HuH-7 (cell line): ENCODE data around the gene IFIT3.
"Not testable (repeated sequence)": the region's sequence is repeated elsewhere in the genome, so short reads cannot be mapped to it uniquely, and the experiment has no call there.

Experiments used
- DNase-seq: peaks from one replicate; pipeline ENCODE4 v3.0.0; 2011; ENCODE audit warnings: low spot score

IFIT3 gene

GRCh38 chr10:89304026-89304425 is 23.8 kb upstream of the IFIT3 start:
- DNase-seq = no peak

DNA sequence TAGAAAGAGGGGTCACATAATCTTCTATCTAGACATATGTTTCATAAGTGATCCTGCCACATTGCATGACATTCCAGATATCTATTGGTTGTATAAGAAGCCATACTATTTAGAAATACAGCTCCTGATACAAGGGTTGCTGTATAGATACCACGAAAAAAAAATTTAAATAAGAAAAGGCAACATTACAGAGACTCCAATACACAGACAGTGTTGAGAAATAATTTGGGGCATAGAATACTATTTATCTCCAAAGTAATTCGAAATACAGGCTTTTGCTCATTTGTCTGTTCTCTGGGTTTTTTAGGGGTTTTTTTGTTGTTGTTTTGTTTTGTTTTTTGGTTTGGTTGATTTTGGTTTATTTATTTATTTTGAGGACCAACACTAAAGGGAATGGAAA is 23.4 kb upstream of the IFIT3 start:
- no peak for DNase-seq

DNA sequence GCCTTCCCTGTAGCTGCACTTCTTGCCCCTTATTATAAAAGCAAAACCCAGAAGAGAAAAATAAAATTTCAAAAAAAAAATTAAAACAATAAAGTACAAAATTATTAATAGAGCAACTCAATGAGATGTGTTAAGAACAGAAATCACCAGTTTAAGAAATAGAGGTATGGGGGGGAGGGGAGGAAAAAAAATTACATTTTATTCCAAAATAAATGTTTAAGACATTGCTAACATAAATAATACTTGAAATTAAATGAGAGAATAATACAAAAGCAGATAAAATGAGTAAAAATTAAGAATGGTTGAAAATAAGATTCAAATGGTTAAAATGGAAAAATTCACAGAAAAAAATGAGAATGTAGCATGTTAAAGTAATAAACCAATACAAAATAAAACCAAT is 22.9 kb upstream of the IFIT3 start:
- DNase-seq = no peak

- DNase-seq = no peak
Observed at GRCh38 chr10:89305766-89306433, 21.9 kb upstream of the IFIT3 start.

- no peak for DNase-seq
Observed at GRCh38 chr10:89306434-89307268, 21.1 kb upstream of the IFIT3 start.

DNA sequence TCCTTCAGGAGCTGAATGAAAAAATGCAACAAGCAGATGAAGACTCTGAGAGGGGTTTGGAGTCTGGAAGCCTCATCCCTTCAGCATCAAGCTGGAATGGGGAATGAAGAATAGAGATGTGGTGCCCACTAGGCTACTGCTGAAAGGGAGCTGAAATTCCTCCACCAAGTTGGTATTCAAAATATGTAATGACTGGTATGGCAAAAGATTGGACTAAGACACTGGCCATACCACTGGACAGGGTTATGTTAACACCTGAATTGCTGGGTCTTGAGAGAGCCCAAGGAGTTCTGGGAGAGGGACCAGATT is 20.6 kb upstream of the IFIT3 start:
- no peak for DNase-seq

- DNase-seq = no peak
Observed at GRCh38 chr10:89308266-89308665, 19.5 kb upstream of the IFIT3 start.

- DNase-seq = no peak
Observed at GRCh38 chr10:89308736-89309135, 19.1 kb upstream of the IFIT3 start.

- DNase-seq = no peak
Observed at GRCh38 chr10:89309156-89310055, 18.4 kb upstream of the IFIT3 start.

GRCh38 chr10:89310056-89310893 is 17.5 kb upstream of the IFIT3 start:
- DNase-seq = no peak

- DNase-seq = no peak
Observed at GRCh38 chr10:89312973-89313372, 14.8 kb upstream of the IFIT3 start.

DNA sequence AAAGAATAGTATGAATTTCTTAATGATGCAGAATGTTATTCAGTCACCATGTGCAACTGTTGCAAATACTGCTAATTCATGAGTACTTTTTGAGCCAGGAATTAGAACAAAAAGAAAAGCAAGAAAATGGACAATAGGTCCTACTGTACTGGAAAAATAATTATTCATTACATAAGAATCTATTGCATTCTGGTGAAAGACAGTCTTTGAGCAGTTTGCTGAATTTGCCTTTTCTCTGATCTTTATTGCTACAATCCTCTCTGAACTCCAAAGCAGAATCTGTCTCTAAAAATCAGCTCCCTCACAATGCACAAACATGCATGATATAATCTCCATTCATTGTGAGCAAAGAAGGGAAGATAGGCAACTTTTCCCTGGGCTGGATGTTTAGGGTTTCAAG is 13.1 kb upstream of the IFIT3 start:
- no peak for DNase-seq

DNA sequence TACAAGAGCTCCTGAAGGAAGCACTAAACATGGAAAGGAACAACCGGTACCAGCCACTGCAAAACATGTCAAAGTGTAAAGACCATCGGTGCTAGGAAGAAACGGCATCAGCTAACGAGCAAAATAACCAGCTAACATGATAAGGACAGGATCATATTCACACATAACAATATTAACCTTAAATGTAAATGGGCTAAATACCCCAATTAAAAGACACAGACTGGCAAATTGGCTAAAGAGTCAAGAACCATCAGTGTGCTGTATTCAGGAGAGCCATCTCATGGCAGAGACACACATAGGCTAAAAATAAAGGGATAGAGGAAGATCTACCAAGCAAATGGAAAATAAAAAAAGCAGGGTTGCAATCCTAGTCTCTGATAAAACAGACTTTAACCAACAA is 9.8 kb upstream of the IFIT3 start:
- not testable (repeated sequence) for DNase-seq

- DNase-seq = not testable (repeated sequence)
Observed at GRCh38 chr10:89325081-89325480, 2.7 kb upstream of the IFIT3 start.

DNA sequence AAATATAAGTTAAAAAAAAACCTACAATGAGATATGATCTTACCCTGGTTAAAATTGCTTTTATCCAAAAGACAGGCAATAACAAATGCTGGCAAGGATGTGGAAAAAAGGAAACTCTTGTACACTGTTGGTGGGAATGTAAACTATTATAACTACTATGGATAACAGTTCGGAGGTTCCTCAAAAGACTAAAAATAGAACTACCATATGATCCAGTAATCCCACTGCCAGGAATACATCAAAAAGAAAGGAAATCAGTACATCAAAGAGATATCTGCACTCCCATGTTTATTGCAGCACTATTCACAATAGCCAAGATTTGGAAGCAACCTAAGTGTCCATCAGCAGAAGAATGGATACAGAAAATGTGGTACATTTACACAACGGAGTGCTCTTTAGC is 1.9 kb upstream of the IFIT3 start:
- not testable (repeated sequence) for DNase-seq

GRCh38 chr10:89329151-89329550 is 1.4 kb downstream of the IFIT3 start:
- DNase-seq = no peak

- DNase-seq = not testable (repeated sequence)
Observed at GRCh38 chr10:89330014-89330413, 2.2 kb downstream of the IFIT3 start.

GRCh38 chr10:89330537-89331212 is 2.9 kb downstream of the IFIT3 start:
- DNase-seq = no peak

- not testable (repeated sequence) for DNase-seq
Observed at GRCh38 chr10:89331487-89332122, 3.8 kb downstream of the IFIT3 start.

GRCh38 chr10:89332123-89332633 is 4.4 kb downstream of the IFIT3 start:
- DNase-seq = no peak
